Measurements from ENCODE around the gene HIPK4. TPM values are rescaled to one million over a fixed set of nuclear protein-coding genes. Genes with fewer than 3 reads are reported as not detected.
"Not testable (repeated sequence)": the region's sequence is repeated elsewhere in the genome, so short reads cannot be mapped to it uniquely, and the experiment has no call there.

The HIPK4 gene
- polyA plus RNA-seq, 6 donors from 2014 or later = not detected

DNA sequence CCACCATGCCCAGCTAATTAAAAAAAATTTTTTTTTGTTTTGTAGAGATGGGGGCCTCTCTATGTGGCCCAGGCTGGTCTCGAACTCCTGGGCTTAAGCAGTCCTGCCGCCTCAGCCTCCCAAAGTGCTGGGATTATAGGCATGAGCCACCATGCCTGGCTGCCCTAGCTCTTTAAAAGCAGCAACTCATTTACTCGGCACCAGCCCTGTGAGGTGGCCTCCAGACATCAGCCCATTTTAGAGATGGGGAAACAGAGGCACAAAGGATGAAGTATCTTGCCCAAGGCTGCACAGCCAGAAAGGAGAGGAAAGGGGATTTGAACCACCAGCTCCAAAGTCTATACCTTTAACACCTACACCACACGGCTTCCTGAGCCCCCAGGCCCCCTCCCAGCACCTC lies 22.9 kb upstream of the HIPK4 start:
- H3K36me3 Mint-ChIP-seq = no peaks in the 10 kb centered on the region
- no peak for DNase-seq
- peaks cover 0 to 20% (median 14%) of the 10 kb centered on the region in 3 donors for H3K27me3 Mint-ChIP-seq
- no peak overlapping the region for H3K27ac Mint-ChIP-seq
- H3K4me1 Mint-ChIP-seq = peaks cover 8 to 15% (median 11%) of the 10 kb centered on the region in 3 donors
- H3K4me3 Mint-ChIP-seq = no peak overlapping the region
- no peak for ATAC-seq (ENCODE audit: low read depth in 2 of 2)
- H3K9me3 Mint-ChIP-seq = no peaks in the 10 kb centered on the region

GRCh38 chr19:40411958-40412499 lies 22.0 kb upstream of the HIPK4 start:
- H3K4me1 Mint-ChIP-seq = peaks cover 5 to 12% (median 12%) of the 10 kb centered on the region in 3 donors
- H3K36me3 Mint-ChIP-seq = no peaks in the 10 kb centered on the region
- ATAC-seq (ENCODE audit: low read depth in 2 of 2) = no peak
- H3K27me3 Mint-ChIP-seq = peaks cover 0 to 17% (median 14%) of the 10 kb centered on the region in 3 donors
- H3K27ac Mint-ChIP-seq = peak overlapping the region in 1 of 6 donors; percentile 32
- peak overlapping the region in 1 of 8 donors; percentile 3 for H3K4me3 Mint-ChIP-seq
- no peaks in the 10 kb centered on the region for H3K9me3 Mint-ChIP-seq
- DNase-seq = no peak

DNA sequence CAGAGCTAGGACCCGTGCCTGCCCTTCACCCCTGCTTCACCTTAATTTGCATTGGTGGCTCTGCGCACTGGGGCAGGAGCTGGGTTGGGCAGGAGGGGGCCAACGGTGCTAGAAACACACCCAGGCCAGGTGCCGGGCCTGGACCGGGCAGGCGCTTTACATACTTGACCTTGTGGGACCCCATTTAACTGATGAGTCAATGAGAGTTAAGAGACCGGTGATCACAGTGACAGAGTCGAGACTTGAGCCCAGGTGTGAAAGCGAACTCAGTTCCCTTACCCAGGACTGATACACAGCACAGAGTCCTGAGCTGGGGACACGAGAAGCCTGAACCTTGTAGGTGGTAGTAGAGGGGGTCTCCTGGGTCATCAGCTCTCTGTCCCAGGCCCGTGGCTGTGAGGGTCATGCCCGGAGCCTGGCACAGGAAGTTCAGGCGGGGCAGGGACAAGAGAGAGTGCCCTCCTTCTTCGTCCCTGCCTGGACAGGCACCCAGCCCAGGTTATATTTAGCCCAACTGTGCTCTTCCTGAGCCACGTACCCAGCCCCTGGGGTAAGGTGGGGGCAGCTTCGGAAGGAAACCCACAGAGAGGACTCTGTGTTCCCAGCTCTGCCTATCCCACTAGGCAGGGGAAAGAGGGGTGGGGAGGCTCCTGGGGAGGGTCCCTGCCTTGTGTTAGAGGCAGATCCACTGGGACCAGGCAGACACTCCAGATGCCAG lies 21.3 kb upstream of the HIPK4 start:
- no peaks in the 10 kb centered on the region for H3K36me3 Mint-ChIP-seq
- no peaks in the 10 kb centered on the region for H3K9me3 Mint-ChIP-seq
- DNase-seq (no peak), ATAC-seq (ENCODE audit: low read depth in 2 of 2) (no peak)
- peaks cover 0 to 17% (median 14%) of the 10 kb centered on the region in 3 donors for H3K27me3 Mint-ChIP-seq
- H3K27ac Mint-ChIP-seq = peak overlapping the region in 1 of 6 donors; percentile 26
- H3K4me3 Mint-ChIP-seq = no peak overlapping the region
- peaks cover 4 to 9% (median 8%) of the 10 kb centered on the region in 3 donors for H3K4me1 Mint-ChIP-seq

GRCh38 chr19:40410030-40410389 lies 20.0 kb upstream of the HIPK4 start:
- peaks cover 0 to 2% (median 0%) of the 10 kb centered on the region in 7 donors for H3K9me3 Mint-ChIP-seq
- H3K27me3 Mint-ChIP-seq = peaks cover 0 to 17% (median 14%) of the 10 kb centered on the region in 3 donors
- H3K4me3 Mint-ChIP-seq = no peak overlapping the region
- no peak overlapping the region for H3K27ac Mint-ChIP-seq
- peaks cover 5 to 10% (median 7%) of the 10 kb centered on the region in 3 donors for H3K4me1 Mint-ChIP-seq
- H3K36me3 Mint-ChIP-seq = no peaks in the 10 kb centered on the region
- DNase-seq (no peak), ATAC-seq (ENCODE audit: low read depth in 2 of 2) (peak in 1 of 2 donors; percentile 34)

DNA sequence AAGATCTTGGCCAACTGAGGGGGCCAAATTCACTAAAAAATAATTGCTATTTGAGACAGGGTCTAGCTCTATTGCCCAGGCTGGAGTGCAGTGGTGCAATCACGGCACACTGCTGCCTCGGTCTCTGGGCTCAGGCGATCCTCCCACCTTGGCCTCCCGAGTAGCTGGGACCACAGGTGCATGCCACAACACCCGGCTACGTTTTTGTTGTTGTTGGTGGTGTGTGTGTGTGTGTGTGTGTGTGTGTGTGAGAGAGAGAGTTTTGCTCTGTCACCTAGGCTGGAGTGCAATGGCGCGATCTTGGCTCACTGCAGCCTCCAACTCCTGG lies 18.6 kb upstream of the HIPK4 start:
- Mint-ChIP-seq H3K4me1 (peaks cover 11 to 17% (median 16%) of the 10 kb centered on the region in 3 donors), H3K27me3 (peaks cover 0 to 13% (median 11%) of the 10 kb centered on the region in 3 donors)
- H3K9me3 Mint-ChIP-seq; ATAC-seq (ENCODE audit: low read depth in 2 of 2); H3K4me3 Mint-ChIP-seq; H3K27ac Mint-ChIP-seq; H3K36me3 Mint-ChIP-seq; DNase-seq: not testable (repeated sequence)

DNA sequence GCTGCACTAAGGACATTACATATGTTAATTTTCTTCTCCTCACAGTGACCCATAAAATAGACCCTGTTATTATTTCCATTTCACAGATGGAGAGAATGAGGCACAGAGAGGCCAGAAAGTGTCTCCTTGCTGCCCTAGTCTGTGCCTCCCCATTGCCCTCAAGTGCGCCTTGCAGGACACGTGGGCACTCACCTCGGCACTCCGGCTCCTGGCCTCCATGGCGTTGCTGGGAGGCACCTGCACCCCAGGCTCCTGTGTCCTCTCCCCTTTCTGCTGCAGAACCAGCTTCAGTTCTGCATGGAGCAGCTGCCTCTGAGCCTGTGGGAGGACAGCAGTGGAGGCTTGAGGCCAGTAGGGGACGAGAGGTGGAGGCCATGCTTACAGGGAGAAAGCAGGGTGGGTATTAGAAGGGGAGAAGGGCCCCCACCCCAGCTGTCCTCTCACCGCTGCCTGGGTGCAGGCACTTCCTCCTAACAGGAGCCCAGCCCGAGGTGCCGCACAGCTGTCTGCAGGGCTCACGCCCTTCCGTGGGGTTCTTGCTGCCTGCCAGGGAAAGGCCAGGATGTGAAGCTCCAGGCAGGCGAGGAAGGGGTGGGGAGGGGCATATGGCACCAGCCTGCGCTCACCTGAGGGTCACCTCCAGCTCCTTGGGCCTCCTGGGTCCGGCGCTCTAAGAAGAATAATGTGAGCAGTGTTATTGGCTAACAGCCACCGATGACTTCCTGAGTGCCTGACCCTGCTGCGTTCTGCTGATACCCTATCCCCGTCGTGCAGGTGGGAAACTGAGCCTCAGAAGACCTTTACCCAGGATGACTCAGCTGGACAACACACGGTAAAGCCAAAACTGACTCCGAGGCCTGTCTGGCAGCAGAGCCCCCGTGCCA lies 18.0 kb upstream of the HIPK4 start:
- Mint-ChIP-seq H3K27ac (no peak overlapping the region), H3K4me3 (peak overlapping the region in 1 of 8 donors; percentile 24), H3K4me1 (peaks cover 17 to 21% (median 18%) of the 10 kb centered on the region in 3 donors), H3K27me3 (peaks cover 0 to 9% (median 6%) of the 10 kb centered on the region in 3 donors), H3K9me3 (peaks cover 0 to 3% (median 0%) of the 10 kb centered on the region in 7 donors), H3K36me3 (no peaks in the 10 kb centered on the region)
- ATAC-seq (ENCODE audit: low read depth in 2 of 2) (no peak), DNase-seq (no peak)

- DNase-seq = peak; percentile 74
- Mint-ChIP-seq H3K27ac (peak overlapping the region in 5 of 6 donors; percentile 64 to 96 (median 83)), H3K9me3 (peaks cover 0 to 4% (median 0%) of the 10 kb centered on the region in 7 donors), H3K4me3 (peak overlapping the region; percentile 77 to 99 (median 96)), H3K27me3 (peaks cover 0 to 29% (median 23%) of the 10 kb centered on the region in 3 donors), H3K36me3 (no peaks in the 10 kb centered on the region), H3K4me1 (peaks cover 22 to 35% (median 26%) of the 10 kb centered on the region in 3 donors)
- ATAC-seq (ENCODE audit: low read depth in 2 of 2) = peak; percentile 66 to 70
Observed at GRCh38 chr19:40403262-40403984, 13.4 kb upstream of the HIPK4 start.

GRCh38 chr19:40400559-40400958 lies 10.6 kb upstream of the HIPK4 start:
- Mint-ChIP-seq H3K4me1 (peaks cover 18 to 31% (median 19%) of the 10 kb centered on the region in 3 donors), H3K4me3 (peak overlapping the region in 1 of 8 donors; percentile 48), H3K9me3 (peaks cover 0 to 4% (median 0%) of the 10 kb centered on the region in 7 donors), H3K27me3 (peaks cover 0 to 34% (median 29%) of the 10 kb centered on the region in 3 donors), H3K27ac (peak overlapping the region in 1 of 6 donors; percentile 31), H3K36me3 (no peaks in the 10 kb centered on the region)
- ATAC-seq (ENCODE audit: low read depth in 2 of 2) = no peak
- DNase-seq = no peak

GRCh38 chr19:40398417-40399131 lies 8.6 kb upstream of the HIPK4 start:
- Mint-ChIP-seq H3K27ac (peak overlapping the region in 3 of 6 donors; percentile 2 to 69 (median 38)), H3K36me3 (no peaks in the 10 kb centered on the region), H3K4me3 (peak overlapping the region in 4 of 8 donors; percentile 27 to 82 (median 29)), H3K27me3 (peaks cover 0 to 34% (median 29%) of the 10 kb centered on the region in 3 donors), H3K9me3 (peaks cover 0 to 4% (median 0%) of the 10 kb centered on the region in 7 donors), H3K4me1 (peaks cover 10 to 19% (median 12%) of the 10 kb centered on the region in 3 donors)
- DNase-seq (no peak), ATAC-seq (ENCODE audit: low read depth in 2 of 2) (peak; percentile 47 to 69)

DNA sequence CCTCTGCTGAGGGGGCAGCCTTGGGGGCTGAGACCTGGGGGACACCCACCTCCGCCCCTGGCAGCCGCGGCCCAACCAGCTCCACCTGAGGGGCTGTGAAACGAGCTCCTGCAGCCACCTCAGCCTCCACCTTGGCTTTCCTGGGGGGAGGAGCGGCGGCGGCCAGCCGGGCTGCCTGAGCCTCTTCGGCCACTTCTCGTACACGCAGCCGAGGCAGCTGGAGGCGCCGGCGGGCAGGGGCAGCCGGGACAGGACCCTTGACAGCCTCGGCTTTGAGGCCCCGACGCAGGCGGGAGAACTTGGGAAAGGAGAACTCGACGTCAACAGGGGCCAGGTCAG lies 7.6 kb upstream of the HIPK4 start:
- Mint-ChIP-seq H3K9me3 (peaks cover 0 to 4% (median 0%) of the 10 kb centered on the region in 7 donors), H3K36me3 (no peaks in the 10 kb centered on the region), H3K27me3 (peaks cover 0 to 34% (median 29%) of the 10 kb centered on the region in 3 donors), H3K4me1 (peaks cover 6 to 15% (median 8%) of the 10 kb centered on the region in 3 donors), H3K4me3 (no peak overlapping the region), H3K27ac (no peak overlapping the region)
- no peak for ATAC-seq (ENCODE audit: low read depth in 2 of 2)
- no peak for DNase-seq

DNA sequence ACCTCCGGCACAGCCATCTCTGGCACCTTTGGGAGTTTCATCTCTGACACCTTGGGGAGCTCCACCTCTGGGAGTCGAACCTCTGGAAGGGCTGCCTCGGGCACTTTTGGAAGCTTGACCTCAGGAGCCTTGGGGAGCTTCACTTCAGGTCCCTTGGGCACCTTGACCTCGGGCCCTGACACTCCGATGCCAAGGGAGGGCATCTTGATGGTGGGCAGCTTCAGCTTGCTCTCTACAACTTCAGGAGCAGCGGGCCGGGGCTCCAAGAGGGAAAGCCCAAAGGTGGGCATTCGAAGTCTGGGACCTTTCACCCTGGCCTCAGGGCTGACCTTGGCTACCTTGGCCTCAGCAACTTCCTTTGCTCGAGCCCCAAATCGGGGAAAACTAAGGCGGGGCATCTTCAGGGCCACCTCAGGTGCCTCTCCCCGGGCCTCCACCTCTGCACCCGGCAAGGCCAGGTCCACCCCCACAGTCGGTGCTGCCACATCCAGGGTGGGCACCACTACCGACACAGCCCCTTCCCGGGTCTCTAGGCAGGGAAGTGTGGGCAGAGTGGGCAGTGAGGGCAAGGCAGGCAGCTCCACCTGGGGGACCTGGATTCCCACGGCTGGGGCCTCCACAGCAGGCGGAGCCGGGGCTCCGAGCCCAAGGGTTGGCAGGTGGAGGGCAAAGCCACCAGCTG lies 7.0 kb upstream of the HIPK4 start:
- no peak overlapping the region for H3K4me3 Mint-ChIP-seq
- H3K27ac Mint-ChIP-seq = no peak overlapping the region
- no peaks in the 10 kb centered on the region for H3K36me3 Mint-ChIP-seq
- ATAC-seq (ENCODE audit: low read depth in 2 of 2) (no peak), DNase-seq (no peak)
- H3K4me1 Mint-ChIP-seq = peaks cover 6 to 15% (median 8%) of the 10 kb centered on the region in 3 donors
- H3K9me3 Mint-ChIP-seq = peaks cover 0 to 4% (median 0%) of the 10 kb centered on the region in 7 donors
- H3K27me3 Mint-ChIP-seq = peaks cover 0 to 34% (median 29%) of the 10 kb centered on the region in 3 donors

DNA sequence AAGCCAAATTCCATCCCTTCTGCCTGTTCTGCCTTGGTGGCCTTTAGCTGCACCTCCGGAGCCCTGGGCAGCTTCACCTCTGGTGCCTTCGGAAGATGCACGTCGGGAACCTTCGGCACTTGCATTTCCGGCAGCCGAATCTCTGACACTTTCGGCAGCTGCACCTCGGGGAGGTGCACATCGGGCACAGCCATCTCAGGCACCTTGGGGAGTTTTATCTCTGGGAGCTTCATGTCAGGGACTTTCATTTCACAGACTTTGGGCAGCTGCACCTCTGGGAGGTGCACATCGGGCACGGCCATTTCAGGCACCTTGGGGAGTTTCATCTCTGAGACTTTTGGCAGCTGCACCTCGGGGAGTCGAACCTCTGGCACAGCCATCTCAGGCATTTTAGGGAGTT lies 6.0 kb upstream of the HIPK4 start:
- ATAC-seq (ENCODE audit: low read depth in 2 of 2) (no peak), DNase-seq (no peak)
- Mint-ChIP-seq H3K27me3 (peaks cover 0 to 29% (median 21%) of the 10 kb centered on the region in 3 donors), H3K27ac (no peak overlapping the region), H3K9me3 (peaks cover 0 to 4% (median 0%) of the 10 kb centered on the region in 7 donors), H3K36me3 (no peaks in the 10 kb centered on the region), H3K4me3 (no peak overlapping the region), H3K4me1 (peaks cover 6 to 15% (median 8%) of the 10 kb centered on the region in 3 donors)

Measured in naive B cell (primary cell).